H1 (cell line): ENCODE measurements around the gene KIF11. TPM values are rescaled to one million over a fixed set of nuclear protein-coding genes. Genes with fewer than 3 reads are reported as not detected.

Experiments
- CTCF ChIA-PET: fragments of 300-600 bp; sonication (Branson Sonifier 250); formaldehyde crosslinking; loops from one replicate; lab custom pipeline; 2021; ENCODE audit not compliant: partially characterized antibody; lab: Charles Lee
- POLR2A ChIA-PET: fragments of 300-600 bp; sonication (Branson Sonifier 250); formaldehyde crosslinking; loops from one replicate; lab custom pipeline; 2021; ENCODE audit warnings: inconsistent platforms; ENCODE audit not compliant: partially characterized antibody; lab: Charles Lee
- DNase-seq, 2 experiments: peaks; one replicate each; pipeline versions ENCODE4 v3.0.0 to v3.0.0-alpha.2; 2010 to 2022; ENCODE audit warnings: low spot score in 2 of 2, low read depth in 1 of 2, mixed read lengths in 1 of 2
- FAIRE-seq: peaks from 2 replicates; lab custom pipeline; 2011; peaks lifted over from hg19 to GRCh38; lab: Jason Lieb, UNC
- H2AFZ ChIP-seq: 2 replicates; pipeline ENCODE4 v1.8.1; 2012; ENCODE audit warnings: low read length, inconsistent platforms
- H2AK5ac ChIP-seq: 2 replicates; pipeline ENCODE4 v1.6.1; 2013; ENCODE audit warnings: low read depth, low read length
- H2BK120ac ChIP-seq: replicated peaks from 2 replicates; pipeline ENCODE3; 2013; ENCODE audit warnings: low read depth, low read length, inconsistent platforms
- H2BK12ac ChIP-seq: 2 replicates; pipeline ENCODE4 v1.6.1; 2013; ENCODE audit warnings: low read depth, low read length
- H2BK15ac ChIP-seq: 2 replicates; pipeline ENCODE4 v1.6.1; 2013; ENCODE audit warnings: low read length
- H2BK20ac ChIP-seq: 2 replicates; pipeline ENCODE4 v1.6.1; 2013; ENCODE audit warnings: low read length
- H2BK5ac ChIP-seq: 2 replicates; pipeline ENCODE4 v1.6.1; 2013; ENCODE audit warnings: low read depth, low read length
- H3K14ac ChIP-seq: 2 replicates; pipeline ENCODE4 v1.6.1; 2013; ENCODE audit warnings: inconsistent platforms; ENCODE audit not compliant: insufficient read length
- H3K18ac ChIP-seq: 2 replicates; pipeline ENCODE4 v1.6.1; 2013; ENCODE audit warnings: low read length; ENCODE audit errors: extremely low read depth
- H3K23ac ChIP-seq: 2 replicates; pipeline ENCODE4 v1.6.1; 2013; ENCODE audit warnings: inconsistent platforms; ENCODE audit not compliant: insufficient read length
- H3K23me2 ChIP-seq: 2 replicates; pipeline ENCODE4 v1.6.1; 2013; ENCODE audit warnings: low read depth, low read length
- H3K27ac ChIP-seq: 2 replicates; pipeline ENCODE4 v1.6.1; 2011; ENCODE audit warnings: low read depth, low read length, inconsistent platforms
- H3K27me3 ChIP-seq, 4 experiments: replicated peaks in 1 of 4; 1 replicate in 1 of 4; 2 replicates in 3 of 4; pipeline versions ENCODE4 v1.6.1 to v1.8.1; 2011 to 2013; ENCODE audit warnings: low read length in 3 of 4, mild to moderate bottlenecking in 3 of 4, inconsistent platforms in 2 of 4, mixed read lengths in 2 of 4, moderate library complexity in 1 of 4; ENCODE audit not compliant: control insufficient read depth in 3 of 4, insufficient read depth in 3 of 4; ENCODE audit errors: extremely low read depth in 1 of 4
- H3K36me3 ChIP-seq, 4 experiments: 2 replicates each; pipeline versions ENCODE4 v1.6.1 to v1.8.1; 2011 to 2013; ENCODE audit warnings: mild to moderate bottlenecking in 4 of 4, low read length in 3 of 4, moderate library complexity in 2 of 4, control low read depth in 1 of 4, inconsistent platforms in 1 of 4; ENCODE audit not compliant: insufficient read depth in 4 of 4, control insufficient read depth in 2 of 4
- H3K4ac ChIP-seq: replicated peaks from 2 replicates; pipeline ENCODE3; 2013; ENCODE audit warnings: low read length, low read depth, mixed read lengths, inconsistent platforms; ENCODE audit not compliant: insufficient read length
- H3K4me1 ChIP-seq, 4 experiments: replicated peaks in 1 of 4; 1 replicate in 1 of 4; 2 replicates in 3 of 4; pipeline versions ENCODE4 v1.6.1 to v1.8.1; 2011 to 2013; ENCODE audit warnings: low read length in 3 of 4, inconsistent platforms in 2 of 4, mixed read lengths in 1 of 4; ENCODE audit not compliant: insufficient read depth in 4 of 4, control insufficient read depth in 3 of 4
- H3K4me2 ChIP-seq, 2 experiments: 2 replicates each; pipeline versions ENCODE4 v1.6.1 to v1.8.1; 2011 to 2013; ENCODE audit warnings: low read depth in 2 of 2, low read length in 2 of 2, control low read depth in 1 of 2, inconsistent platforms in 1 of 2, mild to moderate bottlenecking in 1 of 2; ENCODE audit not compliant: insufficient read depth in 1 of 2
- H3K4me3 ChIP-seq, 4 experiments: fragments of 200-600, 300-600 bp in 1 of 4; sonication (generic), shearing (Covaris generic), sonication (Bioruptor Twin) in 1 of 4; 2 replicates each; pipeline versions ENCODE4 v1.5.1 to v1.8.1; 2011 to 2016; ENCODE audit warnings: low read length in 4 of 4, low read depth in 3 of 4, control low read depth in 2 of 4, inconsistent platforms in 2 of 4, mild to moderate bottlenecking in 2 of 4, mixed read lengths in 1 of 4, moderate library complexity in 1 of 4; ENCODE audit not compliant: insufficient read depth in 2 of 4; ENCODE audit errors: extremely low read depth in 1 of 4
- H3K56ac ChIP-seq: replicated peaks from 2 replicates; pipeline ENCODE3; 2013; ENCODE audit warnings: low read depth, mild to moderate bottlenecking, mixed read lengths, low read length, inconsistent platforms; ENCODE audit not compliant: insufficient read length
- H3K79me1 ChIP-seq: 2 replicates; pipeline ENCODE4 v1.6.1; 2013; ENCODE audit warnings: low read depth, low read length, control low read depth
- H3K79me2 ChIP-seq, 2 experiments: 2 replicates each; pipeline versions ENCODE4 v1.6.1 to v1.8.1; 2012 to 2013; ENCODE audit warnings: low read length in 2 of 2, mild to moderate bottlenecking in 2 of 2, inconsistent platforms in 1 of 2; ENCODE audit not compliant: insufficient read depth in 2 of 2, control insufficient read depth in 1 of 2
- H3K9ac ChIP-seq, 4 experiments: replicated peaks in 1 of 4; 1 replicate in 1 of 4; 2 replicates in 3 of 4; pipeline versions ENCODE4 v1.6.1 to v1.8.1; 2011 to 2013; ENCODE audit warnings: low read depth in 3 of 4, low read length in 3 of 4, control low read depth in 2 of 4, mild to moderate bottlenecking in 2 of 4, moderate library complexity in 2 of 4, inconsistent platforms in 1 of 4; ENCODE audit errors: extremely low read depth in 1 of 4
- H3K9me3 ChIP-seq, 2 experiments: 2 replicates each; pipeline versions ENCODE4 v1.6.1 to v1.8.1; 2012 to 2013; ENCODE audit warnings: mild to moderate bottlenecking in 2 of 2, moderate library complexity in 2 of 2, control low read depth in 1 of 2, inconsistent platforms in 1 of 2, low read depth in 1 of 2, low read length in 1 of 2, mixed read lengths in 1 of 2; ENCODE audit not compliant: insufficient read depth in 2 of 2
- H4K20me1 ChIP-seq, 2 experiments: replicated peaks in 1 of 2; 2 replicates each; pipeline versions ENCODE3 to v1.8.1; 2011 to 2013; ENCODE audit warnings: inconsistent platforms in 2 of 2, low read length in 2 of 2, mild to moderate bottlenecking in 1 of 2; ENCODE audit not compliant: insufficient read depth in 2 of 2, control insufficient read depth in 1 of 2
- H4K5ac ChIP-seq: 2 replicates; pipeline ENCODE4 v1.6.1; 2013; ENCODE audit warnings: low read length, low read depth, mixed read lengths, inconsistent platforms; ENCODE audit not compliant: insufficient read length
- H4K8ac ChIP-seq: 2 replicates; pipeline ENCODE4 v1.8.0; 2013; ENCODE audit warnings: mild to moderate bottlenecking, moderate library complexity, low read length, inconsistent platforms; ENCODE audit not compliant: insufficient read depth; ENCODE audit errors: extremely low read depth
- H4K91ac ChIP-seq: replicated peaks from 2 replicates; pipeline ENCODE3; 2013; ENCODE audit warnings: low read length, mixed read lengths, inconsistent platforms; ENCODE audit not compliant: insufficient read length
- CEBPB ChIP-seq: IDR thresholded peaks from 2 replicates; pipeline ENCODE4 v1.6.1; 2012; ENCODE audit warnings: low read depth, low read length
- SUZ12 ChIP-seq: fragments of 200-600 bp; sonication (generic); IDR thresholded peaks from 2 replicates; pipeline ENCODE4 v1.6.1; 2012; ENCODE audit warnings: mild to moderate bottlenecking, inconsistent platforms, low read length, moderate library complexity, mixed read lengths
- WGBS, 2 experiments: shearing (Covaris generic) in 1 of 2; methylation state at CpG; one replicate each; pipeline versions ENCODE4 v1.1.6 to v1.1.7; 2013 to 2015; ENCODE audit warnings: low lambda C conversion rate in 2 of 2, mixed read lengths in 2 of 2, inconsistent platforms in 1 of 2, low coverage in 1 of 2, missing lambda C conversion rate in 1 of 2; ENCODE audit not compliant: insufficient replicate concordance in 2 of 2, insufficient coverage in 1 of 2, insufficient read length in 1 of 2; ENCODE audit errors: extremely low coverage in 1 of 2, missing lambda C conversion rate in 1 of 2; 5-methylcytosine and 5-hydroxymethylcytosine counted together
- polyA plus RNA-seq, 7 experiments: library from polyadenylated mRNA; depleted of rRNA in 3 of 7; stranded (reverse) in 5 of 7; unstranded in 2 of 7; fragments of >200 nt in 5 of 7; fragments of 200-250 nt in 2 of 7; gene quantifications; 1 replicate in 5 of 7; 2 replicates in 1 of 7; 4 replicates in 1 of 7; pipeline versions ENCODE4 v1.2.1 to v1.2.3, GENCODE V29; 2011 to 2013; ENCODE audit warnings: missing spikeins in 2 of 7, mixed read lengths in 2 of 7
- total RNA-seq: library from RNA; stranded (reverse); fragmentation: NEBNext Ultra II Directional; extraction: Animal tissue kit (Norgen Biotek cat#: 25700); gene quantifications from 2 replicates; pipeline ENCODE4 v1.2.1, GENCODE V29; 2021

Gene KIF11
- total and polyA plus RNA-seq, 2 of the 8 experiments (the other 6 are each of a cell fraction or from before 2014, with no cell fraction given): 11.1 to 59.2 TPM

DNA sequence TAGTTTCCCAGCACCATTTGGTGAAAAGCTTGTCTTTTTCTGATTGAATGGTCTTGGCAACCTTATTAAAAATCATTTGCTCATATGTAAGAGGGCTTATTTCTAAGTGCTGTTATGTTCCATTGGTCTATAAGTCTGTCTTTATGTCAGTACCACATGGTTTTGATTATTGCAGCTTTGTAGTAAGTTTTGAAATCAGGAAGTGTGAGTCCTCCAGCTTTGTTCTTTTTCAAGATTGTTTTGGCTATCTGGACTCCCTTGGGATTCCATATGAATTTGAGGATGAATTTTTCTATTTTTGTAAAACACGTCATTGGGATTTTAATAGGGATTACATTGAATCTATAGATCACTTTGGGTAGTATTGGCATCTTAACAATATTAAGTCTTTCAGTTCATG is 5.4 kb downstream of the KIF11 start:
- no peaks in the 10 kb centered on the region for H3K23me2 ChIP-seq
- peaks cover 2% of the 10 kb centered on the region; the same call in 1 of the 2 replicates for H3K79me1 ChIP-seq
- H3K4me1 ChIP-seq: no peaks in the 10 kb centered on the region
- peaks cover 60 to 99% of the 10 kb centered on the region in 2 experiments for H3K79me2 ChIP-seq
- H3K4me3 ChIP-seq: no peak overlapping the region
- H2BK5ac ChIP-seq: no peak overlapping the region
- peaks cover 2 to 6% of the 10 kb centered on the region in 2 experiments for H4K20me1 ChIP-seq
- H3K23ac ChIP-seq: no peak overlapping the region
- H2AK5ac ChIP-seq: no peak overlapping the region
- no peak overlapping the region for H2AFZ ChIP-seq
- no peak overlapping the region for H4K5ac ChIP-seq
- no peak overlapping the region for H3K4ac ChIP-seq
- H3K9me3 ChIP-seq: no peaks in the 10 kb centered on the region
- H3K27me3 ChIP-seq: no peaks in the 10 kb centered on the region
- H2BK15ac ChIP-seq: no peak overlapping the region
- H2BK120ac ChIP-seq: no peak overlapping the region
- no peak overlapping the region for H3K9ac ChIP-seq
- no peak overlapping the region for H3K18ac ChIP-seq
- 89% methylated on average over 1 of the region's 1 CpG; no CpG with 5 or more reads in 1 of the 2 experiments for WGBS, 2 experiments
- no peak overlapping the region for H2BK12ac ChIP-seq
- no peak overlapping the region for H4K91ac ChIP-seq
- no peak overlapping the region for H2BK20ac ChIP-seq
- POLR2A ChIA-PET: no interaction called here
- H3K27ac ChIP-seq: no peak overlapping the region
- no peak overlapping the region for H3K56ac ChIP-seq
- CTCF ChIA-PET: interaction anchor here (0.6 kb wide), 1 partner anchor 696 kb away, joined by 4 read pairs; no protein-coding TSS in a partner anchor
- no peak overlapping the region for H3K4me2 ChIP-seq
- H3K36me3 ChIP-seq: no peaks in the 10 kb centered on the region
- no peak overlapping the region for H3K14ac ChIP-seq
- DNase-seq (no peak), FAIRE-seq (no peak)
- no peak overlapping the region for H4K8ac ChIP-seq
- TF ChIP-seq CEBPB (no peak), SUZ12 (no peak)
